Measurements from ENCODE around the gene ZSWIM5.
"Not testable (repeated sequence)": the region's sequence is repeated elsewhere in the genome, so short reads cannot be mapped to it uniquely, and the experiment has no call there.

The ZSWIM5 gene

DNA sequence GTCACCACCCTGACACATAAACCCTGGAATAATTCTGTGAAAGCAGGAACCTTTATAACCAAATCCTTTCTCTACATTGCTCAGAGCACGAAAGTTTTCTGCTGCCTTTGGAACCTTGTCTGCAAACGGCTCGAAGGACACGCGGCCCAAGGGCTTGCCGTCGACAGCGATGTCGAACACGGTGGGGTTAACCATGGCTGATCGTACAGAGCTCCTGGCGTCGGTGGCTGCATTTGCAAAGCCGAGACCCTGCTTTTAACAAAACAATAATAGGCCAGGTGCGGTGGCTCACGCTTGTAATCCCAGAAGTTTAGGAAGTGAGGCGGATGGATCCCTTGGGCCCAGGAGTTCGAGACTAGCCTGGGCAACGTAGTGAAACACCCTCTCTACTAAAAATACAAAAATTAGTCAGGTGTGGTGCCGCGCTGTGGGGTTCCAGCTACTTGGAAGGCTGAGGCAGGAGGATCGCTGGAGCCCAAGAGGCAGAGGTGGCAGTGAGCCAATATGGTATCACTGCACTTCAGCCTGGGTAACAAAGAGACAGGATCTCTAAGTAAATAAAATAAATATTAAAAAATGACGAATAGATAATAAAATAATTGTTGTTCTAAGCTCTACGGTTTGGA is 217.8 kb downstream of the ZSWIM5 start:
- Histone ChIP-seq H3K23ac (ENCODE audit: low read length) (no peak overlapping the region), H3K4me1 (ENCODE audit: control insufficient read depth, low read depth, low read length) (no peaks in the 10 kb centered on the region), H3K79me2 (ENCODE audit: control insufficient read depth, insufficient read depth, low read length) (peaks cover 3% of the 10 kb centered on the region), H3K27me3 (ENCODE audit: insufficient read depth, low read length, poor library complexity) (no peaks in the 10 kb centered on the region), H3K18ac (ENCODE audit: low read length) (no peak overlapping the region), H3K9ac (ENCODE audit: low read length) (no peak overlapping the region), H3K4me3 (ENCODE audit: low read length) (no peak overlapping the region), H2BK15ac (replicated peaks; ENCODE audit: low read depth) (no peak overlapping the region), H2BK120ac (ENCODE audit: low read depth, low read length) (no peak overlapping the region), H3K56ac (ENCODE audit: low read length) (no peak overlapping the region), H4K5ac (ENCODE audit: low read length) (no peak overlapping the region), H3K4ac (ENCODE audit: low read depth, low read length) (no peak overlapping the region), H4K8ac (ENCODE audit: low read depth, low read length) (no peak overlapping the region), H2AK5ac (ENCODE audit: low read length) (no peak overlapping the region), H3K79me1 (ENCODE audit: low read length) (peaks cover 6% of the 10 kb centered on the region), H3K4me2 (ENCODE audit: low read length) (no peak overlapping the region), H3K36me3 (ENCODE audit: control insufficient read depth, insufficient read depth, low read length) (no peaks in the 10 kb centered on the region), H3K27ac (ENCODE audit: low read depth, low read length) (no peak overlapping the region), H2BK5ac (ENCODE audit: low read length) (no peak overlapping the region)
- DNase-seq, result no peak
- WGBS (ENCODE audit: extremely low coverage, insufficient coverage, low lambda C conversion rate), result 100% methylated on average over 2 of the region's 24 CpGs

DNA sequence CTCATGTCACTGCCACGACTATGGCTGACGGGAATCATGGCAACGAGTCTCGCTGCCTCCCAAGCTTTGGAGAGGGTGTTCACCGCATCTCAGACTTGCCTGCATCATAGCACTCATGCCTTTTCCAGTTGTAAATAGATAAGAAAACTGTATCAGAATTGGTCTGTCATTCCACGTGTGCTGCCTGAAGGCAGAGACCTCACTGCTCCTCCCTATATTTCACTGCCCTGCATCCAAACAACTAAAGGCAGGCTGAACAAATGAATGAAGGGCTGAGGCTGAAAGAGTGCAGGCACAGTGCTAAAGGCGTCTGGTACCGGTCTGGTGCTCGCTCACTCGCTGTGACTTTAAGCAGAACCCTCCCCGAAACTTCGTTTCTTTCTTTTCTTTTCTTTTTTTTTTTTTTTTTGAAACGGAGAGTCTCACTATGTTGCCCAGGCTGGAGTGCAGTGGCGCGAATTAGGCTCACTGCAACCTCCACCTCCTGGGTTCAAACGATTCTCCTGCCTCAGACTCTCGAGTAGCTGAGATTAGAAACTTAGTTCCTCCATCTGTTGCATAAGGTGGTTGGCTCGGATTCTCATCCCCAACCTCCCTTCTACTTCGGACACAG is 220.6 kb downstream of the ZSWIM5 start:
- H2BK5ac ChIP-seq (ENCODE audit: low read length), result no peak overlapping the region
- H3K56ac ChIP-seq (ENCODE audit: low read length), result peak overlapping the region; percentile 96
- no peaks in the 10 kb centered on the region for H3K36me3 ChIP-seq (ENCODE audit: control insufficient read depth, insufficient read depth, low read length)
- H3K27ac ChIP-seq (ENCODE audit: low read depth, low read length), result no peak overlapping the region
- H3K23ac ChIP-seq (ENCODE audit: low read length), result no peak overlapping the region
- H3K79me1 ChIP-seq (ENCODE audit: low read length), result peaks cover 6% of the 10 kb centered on the region
- no peak overlapping the region for H2BK15ac ChIP-seq (replicated peaks; ENCODE audit: low read depth)
- H3K79me2 ChIP-seq (ENCODE audit: control insufficient read depth, insufficient read depth, low read length), result peaks cover 3% of the 10 kb centered on the region
- H3K9ac ChIP-seq (ENCODE audit: low read length), result peak overlapping the region; percentile 92
- no peak overlapping the region for H2BK120ac ChIP-seq (ENCODE audit: low read depth, low read length)
- no peak overlapping the region for H4K5ac ChIP-seq (ENCODE audit: low read length)
- no peak overlapping the region for H4K8ac ChIP-seq (ENCODE audit: low read depth, low read length)
- H3K18ac ChIP-seq (ENCODE audit: low read length), result no peak overlapping the region
- DNase-seq, result no peak
- H3K4me1 ChIP-seq (ENCODE audit: control insufficient read depth, low read depth, low read length), result no peaks in the 10 kb centered on the region
- no peak overlapping the region for H3K4ac ChIP-seq (ENCODE audit: low read depth, low read length)
- peak overlapping the region; percentile 61 for H3K4me2 ChIP-seq (ENCODE audit: low read length)
- no CpG with 5 or more reads among the region's 19 CpGs for WGBS (ENCODE audit: extremely low coverage, insufficient coverage, low lambda C conversion rate)
- no peak overlapping the region for H2AK5ac ChIP-seq (ENCODE audit: low read length)
- no peaks in the 10 kb centered on the region for H3K27me3 ChIP-seq (ENCODE audit: insufficient read depth, low read length, poor library complexity)
- peak overlapping the region; percentile 68 for H3K4me3 ChIP-seq (ENCODE audit: low read length)

DNA sequence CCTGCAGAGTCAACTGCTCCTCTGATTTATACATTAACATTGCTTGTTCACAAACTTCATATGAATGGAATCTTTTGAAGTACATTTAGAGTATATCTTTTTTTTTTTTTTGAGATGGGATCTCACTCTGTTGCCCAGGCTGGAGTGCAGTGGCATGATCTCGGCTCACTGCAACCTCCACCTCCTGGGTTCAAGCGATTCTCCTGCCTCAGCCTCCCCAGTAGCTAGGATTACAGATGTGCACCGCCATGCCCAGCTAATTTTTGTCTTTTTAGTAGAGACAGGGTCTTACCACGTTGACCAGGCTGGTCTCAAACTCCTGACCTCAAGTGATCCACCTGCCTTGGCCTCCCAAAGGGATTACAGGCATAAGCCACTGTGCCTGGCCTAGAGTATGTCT is 229.0 kb downstream of the ZSWIM5 start:
- not testable (repeated sequence) for H3K4ac ChIP-seq (ENCODE audit: low read depth, low read length); H2BK120ac ChIP-seq (ENCODE audit: low read depth, low read length); H3K36me3 ChIP-seq (ENCODE audit: control insufficient read depth, insufficient read depth, low read length); H2BK15ac ChIP-seq (replicated peaks; ENCODE audit: low read depth); H3K4me2 ChIP-seq (ENCODE audit: low read length); H3K79me2 ChIP-seq (ENCODE audit: control insufficient read depth, insufficient read depth, low read length); H2BK5ac ChIP-seq (ENCODE audit: low read length); H3K27ac ChIP-seq (ENCODE audit: low read depth, low read length); H3K18ac ChIP-seq (ENCODE audit: low read length); H2AK5ac ChIP-seq (ENCODE audit: low read length); H3K4me3 ChIP-seq (ENCODE audit: low read length); H4K5ac ChIP-seq (ENCODE audit: low read length); H4K8ac ChIP-seq (ENCODE audit: low read depth, low read length); H3K4me1 ChIP-seq (ENCODE audit: control insufficient read depth, low read depth, low read length); DNase-seq; H3K23ac ChIP-seq (ENCODE audit: low read length); H3K27me3 ChIP-seq (ENCODE audit: insufficient read depth, low read length, poor library complexity); H3K56ac ChIP-seq (ENCODE audit: low read length); H3K9ac ChIP-seq (ENCODE audit: low read length); H3K79me1 ChIP-seq (ENCODE audit: low read length)
- no CpG with 5 or more reads among the region's 4 CpGs for WGBS (ENCODE audit: extremely low coverage, insufficient coverage, low lambda C conversion rate)

DNA sequence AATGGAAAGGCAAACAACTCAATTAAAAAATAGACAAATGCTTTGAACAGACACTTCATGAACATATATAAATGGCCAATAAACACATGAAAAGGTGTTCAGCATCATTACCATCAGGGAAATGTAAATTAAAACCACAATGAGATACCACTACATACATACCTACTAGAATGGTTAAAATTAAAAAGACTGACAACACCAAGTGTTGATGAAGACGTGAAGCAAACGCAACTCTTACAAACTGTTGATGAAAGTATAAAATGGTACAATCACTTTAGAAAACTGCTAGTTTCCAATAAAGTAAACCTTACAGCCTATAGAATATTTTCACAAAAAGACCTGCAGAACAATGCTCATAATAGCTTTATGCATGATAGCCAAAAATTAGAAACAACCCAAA is 230.2 kb downstream of the ZSWIM5 start:
- no peaks in the 10 kb centered on the region for H3K27me3 ChIP-seq (ENCODE audit: insufficient read depth, low read length, poor library complexity)
- H3K23ac ChIP-seq (ENCODE audit: low read length), result no peak overlapping the region
- H2AK5ac ChIP-seq (ENCODE audit: low read length), result no peak overlapping the region
- no peak overlapping the region for H3K4me2 ChIP-seq (ENCODE audit: low read length)
- no peak overlapping the region for H3K9ac ChIP-seq (ENCODE audit: low read length)
- H2BK15ac ChIP-seq (replicated peaks; ENCODE audit: low read depth), result no peak overlapping the region
- H3K79me2 ChIP-seq (ENCODE audit: control insufficient read depth, insufficient read depth, low read length), result no peaks in the 10 kb centered on the region
- no peak overlapping the region for H2BK5ac ChIP-seq (ENCODE audit: low read length)
- no peak for DNase-seq
- no peaks in the 10 kb centered on the region for H3K36me3 ChIP-seq (ENCODE audit: control insufficient read depth, insufficient read depth, low read length)
- no peak overlapping the region for H4K5ac ChIP-seq (ENCODE audit: low read length)
- no peak overlapping the region for H3K18ac ChIP-seq (ENCODE audit: low read length)
- no peaks in the 10 kb centered on the region for H3K4me1 ChIP-seq (ENCODE audit: control insufficient read depth, low read depth, low read length)
- WGBS (ENCODE audit: extremely low coverage, insufficient coverage, low lambda C conversion rate), result no CpG with 5 or more reads among the region's 2 CpGs
- no peak overlapping the region for H3K4me3 ChIP-seq (ENCODE audit: low read length)
- no peaks in the 10 kb centered on the region for H3K79me1 ChIP-seq (ENCODE audit: low read length)
- no peak overlapping the region for H3K27ac ChIP-seq (ENCODE audit: low read depth, low read length)
- no peak overlapping the region for H4K8ac ChIP-seq (ENCODE audit: low read depth, low read length)
- no peak overlapping the region for H3K56ac ChIP-seq (ENCODE audit: low read length)
- no peak overlapping the region for H2BK120ac ChIP-seq (ENCODE audit: low read depth, low read length)
- no peak overlapping the region for H3K4ac ChIP-seq (ENCODE audit: low read depth, low read length)

DNA sequence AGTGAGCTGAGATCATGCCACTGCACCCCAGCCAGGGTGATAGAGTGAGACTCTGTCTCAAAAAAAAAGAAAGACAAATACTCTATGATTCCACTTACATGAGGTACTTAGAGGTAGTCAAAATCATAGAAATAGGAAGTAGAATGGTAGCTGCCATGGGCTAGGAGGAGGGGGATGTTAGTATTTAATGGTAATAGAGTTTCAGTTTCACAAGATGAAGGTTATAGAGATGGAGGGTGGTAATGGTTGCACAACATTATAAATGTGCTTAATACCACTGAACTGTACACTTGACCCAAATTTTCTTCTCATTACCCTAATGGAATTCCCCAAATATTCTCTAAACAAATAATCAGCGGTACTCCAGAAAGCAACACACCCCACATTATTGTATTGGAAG is 232.8 kb downstream of the ZSWIM5 start:
- no peaks in the 10 kb centered on the region for H3K36me3 ChIP-seq (ENCODE audit: control insufficient read depth, insufficient read depth, low read length)
- no CpG with 5 or more reads among the region's 1 CpG for WGBS (ENCODE audit: extremely low coverage, insufficient coverage, low lambda C conversion rate)

DNA sequence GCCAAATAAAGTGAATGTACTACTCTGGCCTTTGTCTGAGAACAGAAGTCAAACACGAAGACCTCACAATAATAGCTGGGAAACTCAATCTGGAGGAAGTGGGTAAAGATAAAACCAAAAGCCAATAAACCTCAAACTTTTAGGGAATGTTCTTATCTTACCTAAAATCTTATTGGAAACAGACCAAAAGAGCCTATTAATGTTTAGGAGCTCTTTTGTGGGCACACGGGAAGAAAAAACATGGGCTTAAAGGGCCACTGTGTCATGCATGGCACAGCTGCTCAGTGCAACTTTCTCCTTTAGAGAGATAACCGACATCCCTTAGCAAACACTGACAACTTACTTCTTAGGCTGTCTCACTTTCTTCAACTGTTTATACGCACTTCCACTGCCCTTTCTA is 236.1 kb downstream of the ZSWIM5 start:
- Histone ChIP-seq H3K27me3 (ENCODE audit: insufficient read depth, low read length, poor library complexity) (no peaks in the 10 kb centered on the region), H2BK15ac (replicated peaks; ENCODE audit: low read depth) (no peak overlapping the region), H3K79me2 (ENCODE audit: control insufficient read depth, insufficient read depth, low read length) (no peaks in the 10 kb centered on the region), H4K8ac (ENCODE audit: low read depth, low read length) (no peak overlapping the region), H3K23ac (ENCODE audit: low read length) (no peak overlapping the region), H2AK5ac (ENCODE audit: low read length) (no peak overlapping the region), H3K79me1 (ENCODE audit: low read length) (no peaks in the 10 kb centered on the region), H3K9ac (ENCODE audit: low read length) (no peak overlapping the region), H3K27ac (ENCODE audit: low read depth, low read length) (no peak overlapping the region), H3K18ac (ENCODE audit: low read length) (no peak overlapping the region), H3K4me1 (ENCODE audit: control insufficient read depth, low read depth, low read length) (no peaks in the 10 kb centered on the region), H3K4ac (ENCODE audit: low read depth, low read length) (no peak overlapping the region), H2BK5ac (ENCODE audit: low read length) (no peak overlapping the region), H3K36me3 (ENCODE audit: control insufficient read depth, insufficient read depth, low read length) (no peaks in the 10 kb centered on the region), H3K56ac (ENCODE audit: low read length) (no peak overlapping the region), H2BK120ac (ENCODE audit: low read depth, low read length) (no peak overlapping the region), H3K4me3 (ENCODE audit: low read length) (no peak overlapping the region), H3K4me2 (ENCODE audit: low read length) (no peak overlapping the region), H4K5ac (ENCODE audit: low read length) (no peak overlapping the region)
- WGBS (ENCODE audit: extremely low coverage, insufficient coverage, low lambda C conversion rate), result no CpG with 5 or more reads among the region's 4 CpGs
- no peak for DNase-seq

More for the DNA sequence above, 232.8 kb downstream of the ZSWIM5 start:
- Histone ChIP-seq H3K4me2 (ENCODE audit: low read length) (no peak overlapping the region), H3K23ac (ENCODE audit: low read length) (no peak overlapping the region), H3K79me2 (ENCODE audit: control insufficient read depth, insufficient read depth, low read length) (no peaks in the 10 kb centered on the region), H3K27me3 (ENCODE audit: insufficient read depth, low read length, poor library complexity) (no peaks in the 10 kb centered on the region), H3K18ac (ENCODE audit: low read length) (no peak overlapping the region), H3K56ac (ENCODE audit: low read length) (no peak overlapping the region), H3K4me3 (ENCODE audit: low read length) (no peak overlapping the region), H2BK15ac (replicated peaks; ENCODE audit: low read depth) (no peak overlapping the region), H3K27ac (ENCODE audit: low read depth, low read length) (no peak overlapping the region), H2BK5ac (ENCODE audit: low read length) (no peak overlapping the region), H3K79me1 (ENCODE audit: low read length) (no peaks in the 10 kb centered on the region), H2AK5ac (ENCODE audit: low read length) (no peak overlapping the region), H2BK120ac (ENCODE audit: low read depth, low read length) (no peak overlapping the region), H3K4me1 (ENCODE audit: control insufficient read depth, low read depth, low read length) (no peaks in the 10 kb centered on the region), H3K9ac (ENCODE audit: low read length) (no peak overlapping the region), H4K5ac (ENCODE audit: low read length) (no peak overlapping the region), H3K4ac (ENCODE audit: low read depth, low read length) (no peak overlapping the region), H4K8ac (ENCODE audit: low read depth, low read length) (no peak overlapping the region)
- no peak for DNase-seq
